GM12878 (cell line): ENCODE measurements around the gene MT1E. TPM values are rescaled to one million over a fixed set of nuclear protein-coding genes. Genes with fewer than 3 reads are reported as not detected.
"Not testable (repeated sequence)": the region's sequence is repeated elsewhere in the genome, so short reads cannot be mapped to it uniquely, and the experiment has no call there.

Experiments used
- ATAC-seq: fragments of 200-7000 bp; cut with Tn5 transposase; 3 replicates; pipeline ENCODE4 v1.9.1; 2020; ENCODE audit warnings: mild to moderate bottlenecking, moderate library complexity
- BruUV-seq: library from RNA; stranded (reverse); fragments of 400-500 nt; replicated peaks from 2 replicates; lab custom pipeline; 2021; lab: Mats Ljungman, UMichigan
- CTCF ChIA-PET: fragments of 300-600 bp; sonication (Branson Sonifier 250); formaldehyde crosslinking; extraction: SDS; loops from one replicate; lab custom pipeline; 2021; ENCODE audit warnings: inconsistent platforms; lab: Yijun Ruan, JAX
- POLR2A ChIA-PET: fragments of 350-600 bp; formaldehyde crosslinking; extraction: SDS; loops from one replicate; lab custom pipeline; 2021; ENCODE audit warnings: inconsistent platforms; lab: Charles Lee
- RAD21 ChIA-PET: fragments of 300-600 bp; sonication (Branson Sonifier 250); formaldehyde crosslinking; loops from one replicate; lab custom pipeline; 2023; ENCODE audit warnings: antibody characterized with exemption; ENCODE audit not compliant: unreplicated experiment; lab: Charles Lee
- SMC1A ChIA-PET: fragments of 300-600 bp; sonication (Branson Sonifier 250); formaldehyde crosslinking; loops from one replicate; lab custom pipeline; 2023; ENCODE audit not compliant: unreplicated experiment, uncharacterized antibody; lab: Charles Lee
- DNase-seq: peaks from one replicate; pipeline ENCODE4 v3.0.0-alpha.2; 2011; ENCODE audit warnings: low read depth, low spot score
- FAIRE-seq: peaks from 3 replicates; lab custom pipeline; 2011; peaks lifted over from hg19 to GRCh38; lab: Jason Lieb, UNC
- H2AFZ ChIP-seq: 2 replicates; pipeline ENCODE4 v1.6.0; 2011; ENCODE audit warnings: low read depth, low read length, control low read depth; ENCODE audit not compliant: control insufficient read depth
- H3K27ac ChIP-seq: 2 replicates; pipeline ENCODE4 v1.5.1; 2011; ENCODE audit warnings: control low read depth; ENCODE audit not compliant: control insufficient read depth, insufficient read depth
- H3K27me3 ChIP-seq, 2 experiments: replicated peaks in 1 of 2; 2 replicates each; pipeline versions ENCODE4 v1.6.0 to v1.6.1; 2011; ENCODE audit warnings: low read length in 1 of 2; ENCODE audit not compliant: control insufficient read depth in 2 of 2, insufficient read depth in 2 of 2
- H3K36me3 ChIP-seq, 2 experiments: 2 replicates each; pipeline ENCODE4 v1.5.1; 2011; ENCODE audit warnings: low read length in 1 of 2; ENCODE audit not compliant: control insufficient read depth in 2 of 2, insufficient read depth in 2 of 2
- H3K4me1 ChIP-seq: 2 replicates; pipeline ENCODE4 v1.6.1; 2011; ENCODE audit warnings: mild to moderate bottlenecking, low read length, moderate library complexity, mixed read lengths; ENCODE audit not compliant: control insufficient read depth, insufficient read depth
- H3K4me2 ChIP-seq: 2 replicates; pipeline ENCODE4 v1.6.0; 2011; ENCODE audit warnings: control low read depth; ENCODE audit not compliant: control insufficient read depth, insufficient read depth
- H3K4me3 ChIP-seq: fragments of 200-600 bp; sonication (generic); 2 replicates; pipeline ENCODE4 v1.5.1; 2016
- H3K79me2 ChIP-seq: 2 replicates; pipeline ENCODE4 v1.6.0; 2011; ENCODE audit warnings: low read length; ENCODE audit not compliant: control insufficient read depth, insufficient read depth
- H3K9ac ChIP-seq: 2 replicates; pipeline ENCODE4 v1.8.0; 2011; ENCODE audit warnings: low read length, control low read depth, mixed read lengths; ENCODE audit not compliant: control insufficient read depth, insufficient read depth
- H3K9me3 ChIP-seq: replicated peaks from 3 replicates; pipeline ENCODE4 v1.5.1; 2011; ENCODE audit warnings: mild to moderate bottlenecking, low read length; ENCODE audit not compliant: control insufficient read depth, insufficient read depth
- H4K20me1 ChIP-seq: 2 replicates; pipeline ENCODE4 v1.6.0; 2011; ENCODE audit not compliant: control insufficient read depth, insufficient read depth
- ETV6 ChIP-seq, 2 experiments: fragments of 450-650 bp in 1 of 2; IDR thresholded peaks in 1 of 2; conservative IDR thresholded peaks in 1 of 2; 2 replicates each; pipeline ENCODE4 v1.6.1; 2014; ENCODE audit warnings: antibody characterized with exemption in 1 of 2, borderline replicate concordance in 1 of 2, low read depth in 1 of 2, mild to moderate bottlenecking in 1 of 2, moderate library complexity in 1 of 2
- PAX8 ChIP-seq: fragments of 450-650 bp; IDR thresholded peaks from 2 replicates; pipeline ENCODE4 v1.6.1; 2017; ENCODE audit warnings: mild to moderate bottlenecking, moderate library complexity
- TCF7 ChIP-seq: IDR thresholded peaks from 2 replicates; pipeline ENCODE4 v1.6.1; 2014; ENCODE audit warnings: antibody characterized with exemption, borderline replicate concordance
- WGBS: methylation state at CpG from one replicate; pipeline ENCODE4 v1.1.6; 2016; ENCODE audit warnings: low lambda C conversion rate; ENCODE audit not compliant: insufficient replicate concordance, insufficient coverage; ENCODE audit errors: missing lambda C conversion rate; 5-methylcytosine and 5-hydroxymethylcytosine counted together
- in situ Hi-C: fragments of 300-500 bp; cut with MboI; formaldehyde crosslinking; loops from 9 replicates; pipeline ENCODE4 v1.14.3; 2018; ENCODE audit warnings: mixed read lengths
- intact Hi-C: fragments of 100-400 bp; cut with micrococcal nuclease; formaldehyde crosslinking; loops from one replicate; pipeline ENCODE4 v1.14.2; 2022; ENCODE audit not compliant: unreplicated experiment
- polyA plus RNA-seq, 11 experiments: library from polyadenylated mRNA; depleted of rRNA in 4 of 11; unstranded in 6 of 11; stranded (reverse) in 5 of 11; fragments of >200 nt; fragmentation: Nextera tagmentation in 4 of 11; fragmentation: Illumina TruSeq in 1 of 11; extraction: Ambion mirVana in 4 of 11; extraction: Trizol in 1 of 11; gene quantifications; 1 replicate in 1 of 11; 2 replicates in 10 of 11; pipeline versions ENCODE4 v1.2.1 to v1.2.3, GENCODE V29; 2011 to 2016; ENCODE audit warnings: inconsistent platforms in 2 of 11, missing spikeins in 2 of 11, low read depth in 1 of 11
- total RNA-seq, 4 experiments: library from RNA; depleted of rRNA in 3 of 4; stranded (reverse); fragments of >200 nt in 3 of 4; fragmentation: Illumina TruSeq in 1 of 4; extraction: Trizol in 1 of 4; gene quantifications; 2 replicates each; pipeline versions ENCODE4 v1.2.1 to v1.2.3, GENCODE V29; 2013 to 2021

MT1E gene
- total and polyA plus RNA-seq, 10 of the 15 experiments (the other 5 are each of a cell fraction or from before 2014, with no cell fraction given), result 5.8 to 22.3 (median 16.5) TPM

DNA sequence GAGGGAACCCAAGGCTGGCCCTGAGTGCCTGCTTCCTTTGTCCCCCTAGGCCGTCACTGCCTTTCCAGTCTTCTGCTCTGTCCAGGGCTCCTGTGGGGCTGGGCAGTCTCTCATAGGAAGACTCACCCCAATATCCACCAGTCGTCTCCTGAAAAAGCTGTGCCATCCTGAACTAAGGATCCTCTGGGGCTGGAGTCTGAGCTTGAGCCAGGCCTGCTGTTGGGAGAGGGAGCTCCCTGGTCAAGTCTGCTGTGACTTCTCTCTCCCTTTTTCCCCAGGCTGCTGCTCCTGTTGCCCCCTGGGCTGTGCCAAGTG, 45.0 kb downstream of the MT1E start:
- Histone ChIP-seq H3K4me1 (no peaks in the 10 kb centered on the region), H4K20me1 (no peaks in the 10 kb centered on the region), H3K4me2 (no peak overlapping the region), H3K9me3 (no peaks in the 10 kb centered on the region), H3K4me3 (no peak overlapping the region), H3K79me2 (no peaks in the 10 kb centered on the region), H3K27me3 (peaks cover 19 to 26% of the 10 kb centered on the region in 2 experiments), H3K27ac (no peak overlapping the region), H3K36me3 (no peaks in the 10 kb centered on the region), H3K9ac (no peak overlapping the region), H2AFZ (no peak overlapping the region)
- DNase-seq (no peak), FAIRE-seq (no peak), ATAC-seq (no peak)
- BruUV-seq, result no TSS peak
- intact Hi-C loops, result no loop called here
- RAD21 ChIA-PET, result no interaction called here
- POLR2A ChIA-PET, result interaction anchor here (0.8 kb wide), 1 partner anchor 31 kb away, joined by 3 read pairs; no protein-coding TSS in a partner anchor
- 0% methylated on average over 2 of the region's 2 CpGs for WGBS
- SMC1A ChIA-PET, result no interaction called here
- in situ Hi-C loops, result no loop called here
- CTCF ChIA-PET, result interaction anchor here (1.0 to 1.6 kb wide), 2 partner anchors 31 to 219 kb away, joined by 3 to 4 read pairs; partner anchors contain the start of genes NUDT21 and OGFOD1
- TF ChIP-seq TCF7 (no peak), PAX8 (no peak), ETV6 (conservative IDR thresholded peaks at IDR 0.05 in 1 of 2, IDR thresholded peaks at IDR 0.05 in 1 of 2; ENCODE audit: borderline replicate concordance in 1 of 2, low read depth in 1 of 2) (no peak)

DNA sequence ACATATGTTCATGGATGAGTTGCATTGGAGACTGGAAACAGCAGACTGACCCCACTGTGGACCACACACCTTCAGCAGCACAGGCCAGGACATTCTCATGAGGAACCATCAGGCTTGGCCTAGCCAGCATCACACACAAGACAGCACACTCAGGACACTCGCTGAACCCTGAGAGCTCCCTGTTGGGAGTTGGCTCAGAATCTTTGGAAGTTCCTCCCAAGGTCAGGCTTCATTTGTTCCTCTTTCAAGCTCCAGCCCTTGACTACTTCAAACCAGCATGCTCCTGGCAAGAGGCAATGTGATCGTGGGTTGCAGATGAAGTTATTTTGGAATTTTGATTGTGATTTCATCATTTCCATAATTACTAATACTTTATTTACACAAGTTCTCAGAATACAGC, 46.1 kb downstream of the MT1E start:
- H2AFZ ChIP-seq, intact Hi-C loops, BruUV-seq, H3K4me1 ChIP-seq, H3K9me3 ChIP-seq, H3K79me2 ChIP-seq, H3K4me2 ChIP-seq, in situ Hi-C loops, POLR2A ChIA-PET, DNase-seq, H3K4me3 ChIP-seq, H3K9ac ChIP-seq, FAIRE-seq, H4K20me1 ChIP-seq, ATAC-seq, H3K27ac ChIP-seq, H3K36me3 ChIP-seq: not testable (repeated sequence)
- CTCF ChIA-PET, result interaction anchor here (1.6 kb wide), 1 partner anchor 30 kb away, joined by 4 read pairs; no protein-coding TSS in a partner anchor
- H3K27me3 ChIP-seq, result peaks cover 19 to 23% of the 10 kb centered on the region in 2 experiments
- SMC1A ChIA-PET, result interaction anchor here (1.2 kb wide), 1 partner anchor 30 kb away, joined by 5 read pairs; no protein-coding TSS in a partner anchor
- RAD21 ChIA-PET, result interaction anchor here (2.5 kb wide), 1 partner anchor 30 kb away, joined by 11 read pairs; no protein-coding TSS in a partner anchor
- 41% methylated on average over 2 of the region's 2 CpGs for WGBS

DNA sequence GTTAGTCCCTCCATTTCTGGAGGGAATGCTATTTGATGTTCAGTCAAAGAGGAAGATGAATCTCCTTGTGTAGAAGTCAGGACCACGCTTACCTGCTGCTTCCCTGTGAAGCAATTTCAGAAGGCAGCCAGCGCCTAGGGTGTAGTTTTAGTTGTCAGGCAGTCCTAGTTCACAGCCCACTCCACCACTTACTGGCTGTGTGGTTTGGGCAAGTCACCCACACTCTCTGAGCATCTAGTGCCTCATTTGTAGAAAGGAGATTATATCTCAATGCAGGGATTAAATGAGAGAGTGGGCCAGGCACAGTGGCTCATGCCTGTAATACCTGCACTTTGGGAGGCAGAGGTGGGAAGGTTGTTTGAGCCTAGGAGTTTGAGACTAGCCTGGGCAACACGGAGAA, 46.6 kb downstream of the MT1E start:
- H3K79me2 ChIP-seq, H3K27ac ChIP-seq, ATAC-seq, H3K4me2 ChIP-seq, H2AFZ ChIP-seq, H3K4me1 ChIP-seq, intact Hi-C loops, POLR2A ChIA-PET, BruUV-seq, H4K20me1 ChIP-seq, DNase-seq, H3K9me3 ChIP-seq, H3K4me3 ChIP-seq, H3K36me3 ChIP-seq, in situ Hi-C loops, H3K9ac ChIP-seq: not testable (repeated sequence)
- peaks cover 15 to 23% of the 10 kb centered on the region in 2 experiments for H3K27me3 ChIP-seq
- peak; percentile 83 for FAIRE-seq
- ChIA-PET SMC1A (interaction anchor here (1.2 kb wide), 1 partner anchor 30 kb away, joined by 5 read pairs; no protein-coding TSS in a partner anchor), CTCF (interaction anchor here (1.1 to 2.6 kb wide), 2 partner anchors 30 to 69 kb away, joined by 6 to 28 read pairs; no protein-coding TSS in a partner anchor), RAD21 (interaction anchor here (2.5 kb wide), 1 partner anchor 30 kb away, joined by 11 read pairs; no protein-coding TSS in a partner anchor)
- 28% methylated on average over 3 of the region's 3 CpGs for WGBS
